Measurements from ENCODE around the gene EVA1A. TPM values are rescaled to one million over a fixed set of nuclear protein-coding genes. Genes with fewer than 3 reads are reported as not detected.

Gene EVA1A
- total and polyA plus RNA-seq, 2 of the 8 experiments (the other 6 are each of a cell fraction or from before 2014, with no cell fraction given) = 2.4 to 4.3 TPM

DNA sequence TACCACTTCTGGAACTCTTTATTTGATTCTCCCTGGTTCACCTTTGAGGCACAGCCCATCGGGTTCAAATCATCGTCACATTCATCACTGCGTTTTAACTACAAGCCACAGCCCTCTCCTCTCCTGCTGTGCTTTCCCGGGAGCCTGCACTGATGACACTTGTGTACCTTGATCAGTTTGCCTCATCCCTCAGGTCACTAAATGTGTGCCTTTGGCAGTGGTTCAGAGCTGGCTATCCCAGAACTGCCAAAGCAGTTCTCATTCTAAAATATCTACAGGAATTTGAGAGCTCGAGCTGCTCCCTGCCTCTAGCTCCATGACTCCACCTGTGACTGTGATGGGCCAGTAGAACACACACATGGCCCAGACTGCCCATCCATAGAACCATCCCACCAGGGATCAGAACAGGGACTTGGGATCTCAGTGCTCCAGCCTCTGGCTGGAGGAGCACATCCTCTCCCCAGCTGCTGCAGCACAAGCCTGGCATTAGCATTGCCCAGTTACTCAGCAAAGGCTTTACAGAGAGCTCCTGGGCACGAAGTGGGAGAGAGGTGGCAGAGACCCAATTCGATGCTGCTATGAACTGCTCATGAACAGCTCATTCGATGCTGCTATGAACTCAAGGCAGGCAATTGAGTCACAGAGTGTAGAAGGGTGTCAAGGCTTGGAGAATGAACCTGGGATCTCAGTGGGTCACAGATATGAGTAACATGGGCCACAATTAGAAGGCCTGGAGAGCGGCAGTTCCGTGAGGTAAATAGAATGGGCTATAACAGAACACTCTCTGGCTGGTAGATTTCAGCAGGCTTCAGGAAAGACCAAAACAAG lies 41.9 kb downstream of the EVA1A start:
- H2BK120ac ChIP-seq (replicated peaks; ENCODE audit: low read depth, low read length) = no peak overlapping the region
- H2BK12ac ChIP-seq (ENCODE audit: low read depth, low read length) = no peak overlapping the region
- no peak overlapping the region for H3K9ac ChIP-seq (replicated peaks in 1 of 4; ENCODE audit: extremely low read depth in 1 of 4, low read depth in 3 of 4, low read length in 3 of 4)
- TF ChIP-seq, protein P1, sequence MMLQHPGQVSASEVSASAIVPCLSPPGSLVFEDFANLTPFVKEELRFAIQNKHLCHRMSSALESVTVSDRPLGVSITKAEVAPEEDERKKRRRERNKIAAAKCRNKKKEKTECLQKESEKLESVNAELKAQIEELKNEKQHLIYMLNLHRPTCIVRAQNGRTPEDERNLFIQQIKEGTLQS (IDR thresholded peaks at IDR 0.05; ENCODE audit: insufficient read depth, low read depth, low read length) = no peak
- TF ChIP-seq SIX5 (IDR thresholded peaks at IDR 0.05; ENCODE audit: low read depth, low read length) (no peak), RAD21 (IDR thresholded peaks at IDR 0.05 in 1 of 2, conservative IDR thresholded peaks at IDR 0.05 in 1 of 2; ENCODE audit: low read depth in 2 of 2, low read length in 2 of 2) (no peak), RXRA (IDR thresholded peaks at IDR 0.05; ENCODE audit: insufficient read depth, low read depth, low read length) (no peak), ASH2L (IDR thresholded peaks at IDR 0.05; ENCODE audit: low read length) (no peak), SP2 (IDR thresholded peaks at IDR 0.05; ENCODE audit: low read length) (no peak), CHD1 (IDR thresholded peaks at IDR 0.05; ENCODE audit: low read depth, low read length) (no peak), SUZ12 (IDR thresholded peaks at IDR 0.05; ENCODE audit: low read length) (no peak), JUN (IDR thresholded peaks at IDR 0.05; ENCODE audit: low read depth, low read length) (no peak), RBBP5 (IDR thresholded peaks at IDR 0.05; ENCODE audit: borderline replicate concordance, low read depth, low read length) (no peak)
- no peaks in the 10 kb centered on the region for H3K27me3 ChIP-seq (replicated peaks in 1 of 4; ENCODE audit: control insufficient read depth in 3 of 4, extremely low read depth in 1 of 4, insufficient read depth in 3 of 4, low read length in 3 of 4)
- H3K4me3 ChIP-seq (ENCODE audit: extremely low read depth in 1 of 4, insufficient read depth in 2 of 4, low read depth in 3 of 4, low read length in 4 of 4) = no peak overlapping the region
- no peak overlapping the region for H4K8ac ChIP-seq (ENCODE audit: extremely low read depth, insufficient read depth, low read length)
- no peak overlapping the region for H2BK20ac ChIP-seq (ENCODE audit: low read length)
- H4K5ac ChIP-seq (ENCODE audit: insufficient read length, low read depth, low read length) = no peak overlapping the region
- H2AFZ ChIP-seq (ENCODE audit: low read length) = no peak overlapping the region
- no peaks in the 10 kb centered on the region for H3K4me1 ChIP-seq (replicated peaks in 1 of 4; ENCODE audit: control insufficient read depth in 3 of 4, insufficient read depth in 4 of 4, low read length in 3 of 4)
- H3K14ac ChIP-seq (ENCODE audit: insufficient read length) = no peak overlapping the region
- DNase-seq (ENCODE audit: low read depth in 1 of 2, low spot score in 2 of 2) (no peak), FAIRE-seq (no peak)
- H2BK15ac ChIP-seq (ENCODE audit: low read length) = no peak overlapping the region
- CTCF ChIA-PET (ENCODE audit: partially characterized antibody) = interaction anchor here (0.9 to 1.7 kb wide), 4 partner anchors 18 to 109 kb away, joined by 3 to 7 read pairs (median 4); no protein-coding TSS in a partner anchor
- H3K79me2 ChIP-seq (ENCODE audit: control insufficient read depth in 1 of 2, insufficient read depth in 2 of 2, low read length in 2 of 2) = no peaks in the 10 kb centered on the region
- no peaks in the 10 kb centered on the region for H3K79me1 ChIP-seq (ENCODE audit: low read depth, low read length)
- H2BK5ac ChIP-seq (ENCODE audit: low read depth, low read length) = no peak overlapping the region
- H3K27ac ChIP-seq (ENCODE audit: low read depth, low read length) = no peak overlapping the region
- 91% methylated on average over 10 of the region's 10 CpGs; no CpG with 5 or more reads in 1 of the 2 experiments for WGBS, 2 experiments (ENCODE audit: extremely low coverage in 1 of 2, insufficient coverage in 1 of 2, insufficient read length in 1 of 2, insufficient replicate concordance in 2 of 2, low coverage in 1 of 2, low lambda C conversion rate in 2 of 2, missing lambda C conversion rate in 1 of 2)
- H3K4me2 ChIP-seq (ENCODE audit: insufficient read depth in 1 of 2, low read depth in 2 of 2, low read length in 2 of 2) = no peak overlapping the region
- no peak overlapping the region for H4K91ac ChIP-seq (replicated peaks; ENCODE audit: insufficient read length, low read length)
- H3K56ac ChIP-seq (replicated peaks; ENCODE audit: insufficient read length, low read depth, low read length) = no peak overlapping the region
- H2AK5ac ChIP-seq (ENCODE audit: low read depth, low read length) = no peak overlapping the region
- no peaks in the 10 kb centered on the region; the same call in 1 of the 2 replicates for H3K23me2 ChIP-seq (ENCODE audit: low read depth, low read length)
- no peaks in the 10 kb centered on the region for H3K9me3 ChIP-seq (ENCODE audit: insufficient read depth in 2 of 2, low read depth in 1 of 2, low read length in 1 of 2)
- H3K36me3 ChIP-seq (ENCODE audit: control insufficient read depth in 2 of 4, insufficient read depth in 4 of 4, low read length in 3 of 4) = no peaks in the 10 kb centered on the region
- H3K23ac ChIP-seq (ENCODE audit: insufficient read length) = no peak overlapping the region
- no peak overlapping the region for H3K18ac ChIP-seq (ENCODE audit: extremely low read depth, low read length)
- H3K4ac ChIP-seq (replicated peaks; ENCODE audit: insufficient read length, low read depth, low read length) = no peak overlapping the region
- no peaks in the 10 kb centered on the region for H4K20me1 ChIP-seq (replicated peaks in 1 of 2; ENCODE audit: control insufficient read depth in 1 of 2, insufficient read depth in 2 of 2, low read length in 2 of 2)
- POLR2A ChIA-PET (ENCODE audit: partially characterized antibody) = no interaction called here

All from H1 (cell line).